COLO829 (cell line): ENCODE results near the gene NCAPD3.

ENCODE experiments used
- DNase-seq: peaks from one replicate; pipeline ENCODE4 v3.0.0; 2012; ENCODE audit warnings: low spot score

NCAPD3 gene

GRCh38 chr11:134253188-134253993 lies 29.6 kb upstream of the NCAPD3 start, which contains the start of the genes ACAD8 and THYN1:
ACAD8 (plus strand) TSS chr11:134253568; CDS start chr11:134253601, 33 bp downstream.
THYN1 (minus strand) TSS chr11:134253352; CDS start chr11:134252882, 470 bp downstream.
- peak; percentile 96 for DNase-seq

- peak; percentile 13 for DNase-seq
These were observed 28.8 kb upstream of the NCAPD3 start for GRCh38 chr11:134252346-134253187.

- no peak for DNase-seq
These were observed 26.9 kb upstream of the NCAPD3 start for GRCh38 chr11:134250675-134251074.

GRCh38 chr11:134250246-134250645 lies 26.5 kb upstream of the NCAPD3 start:
- DNase-seq = no peak

GRCh38 chr11:134248910-134249480 lies 25.2 kb upstream of the NCAPD3 start:
- no peak for DNase-seq

GRCh38 chr11:134246678-134247077 lies 22.9 kb upstream of the NCAPD3 start:
- no peak for DNase-seq

- no peak for DNase-seq
These were observed 22.3 kb upstream of the NCAPD3 start for GRCh38 chr11:134246100-134246499.

GRCh38 chr11:134245434-134245833 lies 21.7 kb upstream of the NCAPD3 start:
- DNase-seq = no peak

GRCh38 chr11:134244593-134244992 lies 20.8 kb upstream of the NCAPD3 start:
- no peak for DNase-seq

GRCh38 chr11:134243913-134244312 lies 20.1 kb upstream of the NCAPD3 start:
- no peak for DNase-seq

GRCh38 chr11:134242376-134242775 lies 18.6 kb upstream of the NCAPD3 start:
- no peak for DNase-seq

- no peak for DNase-seq
These were observed 16.8 kb upstream of the NCAPD3 start for GRCh38 chr11:134240592-134240991.

- DNase-seq = no peak
These were observed 15.2 kb upstream of the NCAPD3 start for GRCh38 chr11:134238956-134239355.

- no peak for DNase-seq
These were observed 13.8 kb upstream of the NCAPD3 start for GRCh38 chr11:134237557-134237922.

- no peak for DNase-seq
These were observed 13.2 kb upstream of the NCAPD3 start for GRCh38 chr11:134236834-134237556.

GRCh38 chr11:134235399-134235798 lies 11.6 kb upstream of the NCAPD3 start:
- no peak for DNase-seq

GRCh38 chr11:134233729-134234179 lies 10.0 kb upstream of the NCAPD3 start:
- no peak for DNase-seq

GRCh38 chr11:134231958-134232659 lies 8.3 kb upstream of the NCAPD3 start:
- no peak for DNase-seq

- no peak for DNase-seq
These were observed 6.6 kb upstream of the NCAPD3 start for GRCh38 chr11:134230339-134230738.

GRCh38 chr11:134229126-134229790 lies 5.5 kb upstream of the NCAPD3 start:
- no peak for DNase-seq

GRCh38 chr11:134228625-134229024 lies 4.9 kb upstream of the NCAPD3 start:
- DNase-seq = no peak
